8988T (cell line): ENCODE data around the gene PRDM12.

ENCODE experiments used
- DNase-seq: peaks from one replicate; pipeline ENCODE4 v3.0.0; 2011

The PRDM12 gene

DNA sequence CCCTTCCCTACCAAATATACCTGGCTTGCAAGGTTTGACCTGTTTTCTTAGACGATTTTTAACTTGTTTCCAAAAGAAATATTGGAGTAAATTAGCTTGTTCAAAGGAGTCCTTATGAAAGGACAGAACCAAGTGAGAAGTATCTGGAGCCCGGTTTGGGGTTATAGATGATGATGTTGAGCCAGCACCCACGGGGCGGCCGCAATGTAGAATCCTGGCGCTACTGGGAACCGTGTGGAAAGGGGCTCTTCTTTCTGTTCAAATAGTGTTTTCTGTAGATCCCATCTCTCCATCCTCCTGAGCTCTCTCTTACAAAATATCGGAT is 28.7 kb downstream of the PRDM12 start:
- no peak for DNase-seq

DNA sequence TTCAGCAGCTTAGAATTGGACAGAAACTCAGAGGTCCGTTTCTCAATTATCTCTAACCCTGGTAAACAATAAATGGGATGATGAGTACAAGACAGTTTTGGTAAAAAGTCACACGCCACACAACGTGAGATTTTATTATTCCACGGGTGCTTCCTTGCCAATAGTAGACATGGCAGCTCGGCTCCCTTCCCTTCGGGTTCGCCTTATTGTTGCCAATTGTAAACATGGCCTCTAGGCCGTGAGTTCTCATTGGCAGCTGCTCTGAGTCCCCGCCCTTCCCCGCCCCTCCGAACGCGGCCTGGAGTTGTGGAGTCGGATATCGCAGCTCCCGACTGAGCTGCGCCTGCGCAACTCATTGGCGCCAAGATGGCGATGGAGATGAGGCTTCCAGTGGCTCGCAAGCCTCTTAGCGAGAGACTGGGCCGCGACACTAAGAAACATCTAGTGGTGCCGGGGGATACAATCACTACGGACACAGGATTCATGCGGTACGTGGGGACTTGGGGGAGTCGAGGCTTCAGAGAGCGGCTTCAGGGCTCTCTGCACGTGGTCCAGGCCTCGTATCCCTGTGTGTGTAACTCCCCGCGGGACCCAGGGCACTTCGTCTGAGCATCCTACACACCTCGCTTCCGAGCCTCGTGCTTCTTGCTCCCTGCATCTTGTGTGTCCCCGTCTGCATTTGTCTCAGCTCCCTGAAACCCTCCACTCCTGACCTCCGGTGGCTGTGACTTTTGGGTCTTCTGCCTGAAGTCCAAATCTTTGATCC is 29.2 kb downstream of the PRDM12 start, which contains the start of gene EXOSC2:
Gene EXOSC2, plus strand, starts transcription at position 355 of the 766 bp plus-strand sequence. Its CDS starts 12 bp downstream, at position 367.
- peak; percentile 88 for DNase-seq

DNA sequence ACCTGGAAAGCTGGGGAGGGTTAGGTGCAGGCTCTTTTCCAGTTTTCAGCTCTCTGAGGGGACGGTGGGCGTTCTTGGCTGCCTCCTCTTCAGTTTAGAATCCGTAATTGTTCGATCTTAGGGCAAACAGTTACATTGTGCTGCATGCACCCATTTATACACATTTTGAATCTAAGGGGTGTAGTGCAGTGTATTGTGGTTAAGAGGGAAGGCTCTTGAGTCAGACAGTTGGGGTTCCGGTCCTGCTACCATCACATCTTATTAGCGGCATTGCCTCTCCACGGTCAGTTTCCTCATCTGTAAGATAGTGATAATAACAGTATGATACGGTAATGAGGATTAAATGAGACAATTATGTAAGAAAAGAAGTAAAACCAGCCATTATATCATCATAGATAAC is 29.8 kb downstream of the PRDM12 start:
- DNase-seq: no peak

DNA sequence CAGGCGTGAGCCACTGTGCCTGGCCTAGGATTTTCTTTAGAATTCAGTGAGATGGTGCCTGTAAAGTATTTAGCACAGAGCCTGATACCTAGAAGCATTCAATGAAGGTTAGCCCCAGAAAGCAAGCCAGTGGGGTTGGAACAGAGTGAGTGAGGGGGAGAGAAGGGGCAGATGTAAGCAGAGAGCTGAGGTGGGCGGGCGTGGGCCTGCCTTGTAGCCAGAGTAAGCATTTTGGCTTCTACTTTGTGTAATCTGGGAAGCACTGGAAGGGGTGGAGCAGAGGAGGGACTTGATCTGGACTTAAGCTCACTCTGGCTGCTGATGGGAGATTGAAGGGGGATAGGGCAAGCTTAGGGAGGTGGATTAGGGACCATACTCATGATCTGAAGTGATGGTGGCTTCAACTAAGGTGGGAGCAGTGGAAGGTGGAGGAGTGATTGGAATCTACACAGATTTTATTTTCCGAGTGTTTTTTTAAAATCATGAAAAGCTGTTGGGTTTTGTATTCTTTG is 31.8 kb downstream of the PRDM12 start:
- no peak for DNase-seq

DNA sequence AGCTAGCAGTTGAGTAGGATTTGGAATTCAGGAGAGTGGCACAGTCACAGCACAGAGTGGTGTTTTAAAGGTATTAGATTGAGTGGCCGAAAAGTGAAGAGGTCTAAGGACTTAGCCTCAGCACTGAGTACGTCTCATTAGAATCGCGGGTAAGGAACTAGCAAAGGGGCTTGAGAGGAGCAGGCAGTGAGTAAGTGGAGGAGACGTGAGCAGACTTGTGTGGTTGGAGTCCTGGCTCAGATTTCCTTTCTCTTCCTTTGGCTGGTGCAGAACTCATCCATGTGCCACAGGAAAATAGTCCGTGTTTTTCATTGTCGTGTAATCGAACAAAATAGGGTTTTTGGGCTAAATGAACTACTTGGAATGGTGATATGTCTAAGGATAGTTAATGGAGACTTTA is 32.6 kb downstream of the PRDM12 start:
- no peak for DNase-seq

DNA sequence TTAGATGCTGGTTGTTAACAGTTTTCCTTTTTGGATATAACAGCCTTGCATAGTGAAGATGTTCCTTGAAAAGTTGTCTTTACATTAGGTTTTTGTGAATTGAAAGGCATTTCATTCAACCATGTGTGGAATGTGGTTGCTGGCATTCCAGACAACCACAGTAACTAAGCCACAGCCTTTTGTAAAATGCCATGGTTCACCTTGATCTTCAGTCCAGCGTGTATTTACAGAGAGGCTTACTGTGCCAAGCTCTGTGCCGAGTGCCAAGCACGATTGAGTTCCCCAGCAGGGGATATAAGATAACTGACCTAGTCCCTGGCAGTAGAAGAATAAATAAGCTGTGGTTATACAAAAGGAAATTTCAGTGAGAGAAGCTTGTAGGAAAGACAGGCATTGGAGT is 34.1 kb downstream of the PRDM12 start:
- no peak for DNase-seq

DNA sequence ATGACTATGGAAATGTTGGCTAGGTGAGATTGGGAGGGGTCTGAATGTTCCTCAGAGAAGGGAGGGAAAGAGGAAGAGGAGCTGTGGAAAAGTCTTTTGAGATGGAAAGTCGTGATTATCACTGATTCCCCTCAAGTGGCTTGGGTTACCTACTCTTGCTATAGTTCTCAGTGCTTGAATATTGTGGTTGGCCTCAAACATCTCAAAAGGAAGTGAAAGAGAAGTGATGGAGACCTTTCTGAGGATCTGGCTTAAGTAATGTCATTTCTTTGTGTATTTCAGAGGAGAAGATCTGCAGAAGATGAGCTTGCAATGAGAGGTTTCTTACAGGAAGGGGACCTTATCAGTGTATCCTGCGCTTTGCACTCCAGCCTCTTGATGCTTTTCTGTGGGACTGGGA is 34.7 kb downstream of the PRDM12 start:
- no peak for DNase-seq

DNA sequence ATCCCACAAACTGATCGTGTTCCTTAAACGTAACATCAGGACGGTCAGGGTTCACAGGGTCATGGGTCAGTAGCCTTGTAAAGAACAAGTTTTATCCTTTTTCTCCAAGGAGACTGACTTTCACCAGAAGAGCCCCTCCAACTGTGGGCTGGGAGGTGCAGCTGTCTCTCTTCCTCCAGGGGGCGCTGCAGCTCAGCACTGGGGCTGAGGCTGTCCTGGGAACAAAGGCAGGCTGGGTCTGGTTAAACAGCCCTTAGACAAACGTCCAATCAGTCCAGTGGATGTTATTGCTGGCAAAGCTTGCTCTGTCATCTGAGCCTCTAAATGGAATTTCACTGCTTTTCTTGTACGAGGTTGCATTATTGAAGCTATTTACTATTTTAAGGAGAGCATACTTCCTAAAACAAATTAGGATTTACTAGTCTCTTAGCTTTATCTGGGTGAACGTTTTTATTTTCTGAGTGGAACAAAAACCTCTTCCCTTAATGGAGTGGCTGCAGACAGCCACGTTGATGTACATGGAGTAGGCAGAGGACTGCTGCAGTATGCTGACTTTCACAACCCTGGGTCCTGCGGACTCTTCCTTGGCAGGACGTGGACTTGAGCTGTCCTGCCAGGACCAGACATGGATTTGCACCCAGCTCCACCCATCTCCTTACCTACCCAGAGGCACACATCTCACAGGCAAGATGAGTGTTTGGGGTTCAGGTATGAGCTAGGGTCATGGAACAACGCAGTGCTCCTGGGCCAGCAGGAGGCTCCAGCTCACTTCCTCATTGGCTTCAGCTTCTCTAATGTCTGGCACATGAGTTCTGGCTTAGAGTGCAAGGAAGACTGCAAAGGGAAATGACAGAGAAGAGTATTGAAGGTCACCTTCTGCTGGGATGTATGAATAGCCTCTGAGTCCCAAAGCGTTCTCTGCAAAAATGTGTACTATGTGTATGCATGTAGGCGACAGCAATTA is 36.9 kb downstream of the PRDM12 start:
- no peak for DNase-seq

DNA sequence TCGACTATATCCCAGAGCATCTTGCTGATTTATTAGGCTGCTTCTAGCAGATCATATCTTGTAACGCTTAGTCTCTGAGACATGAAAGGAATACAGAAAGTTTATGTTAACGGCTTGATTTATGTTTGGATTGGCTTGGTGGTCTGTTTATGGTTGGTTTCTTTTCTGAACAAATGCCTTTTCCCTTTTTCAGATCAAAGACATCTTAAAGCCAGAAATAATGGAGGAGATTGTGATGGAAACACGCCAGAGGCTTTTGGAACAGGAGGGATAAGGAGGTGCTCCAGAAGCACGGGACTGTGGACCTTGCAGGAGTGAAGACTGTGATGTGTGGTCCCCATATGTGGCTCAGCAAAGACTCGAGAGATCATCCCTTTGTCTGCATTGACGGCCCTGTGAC is 39.1 kb downstream of the PRDM12 start:
- DNase-seq: no peak

DNA sequence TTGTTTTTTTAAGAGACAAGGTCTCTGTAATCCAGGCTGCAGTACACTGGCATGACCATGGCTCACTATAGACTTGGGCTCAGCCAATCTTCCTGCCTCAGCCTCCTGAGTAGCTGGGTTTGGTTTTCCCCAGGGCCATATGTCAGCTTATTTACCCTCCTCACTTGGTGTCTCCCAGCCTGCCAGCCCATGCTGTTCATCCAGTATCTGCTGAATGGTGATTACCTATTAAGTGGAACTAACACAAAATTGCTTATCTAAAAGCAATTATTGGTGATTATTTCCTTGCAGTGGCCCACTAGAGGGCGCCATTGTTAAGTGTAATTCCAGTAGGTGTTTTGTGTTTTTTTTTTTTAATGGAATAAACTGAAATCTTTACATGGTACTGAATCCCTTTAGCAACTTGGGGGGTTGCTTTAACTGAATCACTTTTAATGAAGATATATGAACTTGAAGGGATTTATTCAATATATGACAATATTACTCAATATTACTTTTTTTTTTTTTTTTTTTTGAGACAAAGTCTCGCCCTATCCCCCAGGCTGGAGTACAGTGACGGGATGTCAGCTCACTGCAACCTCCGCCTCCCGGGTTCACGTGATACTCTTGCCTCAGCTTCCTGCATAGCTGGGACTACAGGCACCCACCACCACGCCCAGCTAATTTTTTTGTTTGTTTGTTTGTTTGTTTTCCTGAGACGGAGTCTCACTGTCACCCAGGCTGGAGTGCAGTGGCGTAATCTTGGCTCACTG is 43.0 kb downstream of the PRDM12 start:
- no peak for DNase-seq

DNA sequence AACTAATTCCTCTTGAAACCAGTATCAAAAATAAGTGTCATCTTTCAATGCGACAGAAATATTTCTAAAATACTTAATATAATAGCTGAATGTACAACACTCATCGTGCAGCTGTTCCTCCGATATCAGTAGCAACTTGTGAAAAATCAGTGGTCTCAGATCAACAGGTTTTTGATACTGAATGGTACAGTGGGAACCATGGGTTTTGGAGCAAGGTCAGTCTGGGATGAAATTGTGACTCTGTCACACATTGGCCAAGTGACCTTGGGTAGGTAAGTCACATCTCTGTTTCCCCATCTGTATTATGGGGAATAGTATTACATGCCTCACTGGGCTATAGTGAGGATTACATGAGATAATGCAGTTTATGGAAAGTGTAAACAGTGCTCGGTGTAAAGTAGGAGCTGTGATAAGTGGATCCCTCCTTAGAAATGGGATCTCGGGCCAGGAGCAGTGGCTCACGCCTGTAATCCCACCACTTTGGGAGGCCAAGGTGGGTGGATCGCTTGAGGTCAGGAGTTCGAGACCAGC is 46.5 kb downstream of the PRDM12 start:
- no peak for DNase-seq

DNA sequence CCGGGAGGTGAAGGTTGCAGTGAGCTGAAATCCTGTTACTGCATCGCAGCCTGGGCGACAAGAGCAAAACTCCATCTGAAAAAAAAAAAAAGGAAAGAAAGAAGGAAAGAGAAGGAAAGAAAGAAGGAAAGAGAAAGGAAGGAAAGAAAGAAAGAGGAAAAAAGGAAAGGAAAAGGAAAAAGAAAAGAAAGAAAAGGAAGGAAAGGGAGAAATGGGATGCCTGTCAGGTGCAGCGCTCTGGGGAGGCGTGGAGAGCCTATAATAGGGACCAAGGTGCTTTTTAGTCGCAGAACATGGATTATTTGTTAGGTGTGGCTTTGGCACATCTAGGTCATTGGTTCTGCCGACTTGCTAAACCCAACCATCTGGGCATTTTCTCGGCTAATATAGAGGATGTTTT is 47.1 kb downstream of the PRDM12 start:
- DNase-seq: no peak

DNA sequence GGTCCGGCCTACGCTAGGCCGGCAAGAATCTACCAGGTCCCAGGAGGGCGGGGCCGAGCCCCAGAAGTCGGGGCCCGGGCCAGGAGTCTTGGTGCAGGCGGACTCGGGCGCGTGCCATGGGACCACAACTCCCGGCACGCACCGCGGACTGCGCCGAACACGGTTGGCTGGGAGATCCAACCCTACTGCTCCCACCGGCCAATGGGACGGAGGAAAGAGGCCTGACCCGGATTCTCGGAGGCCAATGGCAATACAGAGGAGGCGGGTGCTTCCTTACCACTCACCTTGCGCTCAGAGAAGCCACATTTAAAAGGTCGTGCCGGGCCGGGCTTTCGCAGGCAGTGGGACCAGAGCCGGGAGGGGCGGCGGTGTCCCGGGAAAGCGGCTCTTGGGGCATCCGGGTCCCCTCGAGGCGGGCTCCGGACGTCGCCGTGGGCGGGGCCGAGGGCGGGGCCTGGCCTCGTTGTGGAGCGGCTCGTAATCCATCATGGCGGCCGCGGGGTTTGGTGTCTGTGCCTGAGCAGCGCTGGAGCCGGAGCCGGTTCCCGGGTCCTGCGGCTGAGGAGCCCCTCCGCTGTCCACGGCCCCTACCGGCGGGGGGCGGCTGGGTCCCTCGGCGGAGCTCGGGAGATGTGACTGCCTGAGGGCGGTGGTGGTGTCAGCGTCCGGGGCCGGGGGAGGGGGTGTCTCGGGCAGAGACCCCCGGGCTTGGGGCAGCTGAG is 48.3 kb downstream of the PRDM12 start:
- DNase-seq: peak; percentile 90

DNA sequence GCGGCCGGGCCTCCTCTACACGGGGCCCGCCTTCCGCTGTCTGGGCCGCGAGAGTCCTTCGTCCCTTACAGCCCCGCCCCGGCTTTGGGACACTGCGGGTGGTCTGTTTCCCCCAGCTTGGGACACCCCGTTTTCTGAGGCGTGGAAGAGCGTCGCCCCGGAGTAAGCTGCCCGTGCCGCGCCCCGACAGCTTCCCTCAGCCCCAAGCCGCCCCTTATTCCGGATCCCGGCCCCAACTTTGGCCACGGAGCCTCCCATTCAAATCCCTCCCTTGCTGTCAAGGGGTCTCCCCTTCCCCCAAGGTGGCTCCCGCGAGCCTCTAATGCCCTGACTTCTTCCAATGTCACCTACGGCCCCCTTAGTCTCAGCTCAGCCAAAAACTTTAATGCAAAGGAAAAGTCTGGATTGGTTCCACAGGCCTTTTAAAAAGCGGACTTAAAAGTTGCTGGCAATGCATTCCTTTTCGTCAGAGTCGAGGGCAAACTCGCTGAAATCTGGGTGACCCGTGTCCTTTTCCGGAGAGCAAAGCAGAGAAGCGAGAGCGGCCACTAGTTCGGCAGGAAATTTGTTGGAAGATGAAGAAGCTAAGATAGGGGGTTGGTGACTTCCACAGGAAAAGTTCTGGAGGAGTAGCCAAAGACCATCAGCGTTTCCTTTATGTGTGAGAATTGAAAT is 49.0 kb downstream of the PRDM12 start:
- DNase-seq: no peak

DNA sequence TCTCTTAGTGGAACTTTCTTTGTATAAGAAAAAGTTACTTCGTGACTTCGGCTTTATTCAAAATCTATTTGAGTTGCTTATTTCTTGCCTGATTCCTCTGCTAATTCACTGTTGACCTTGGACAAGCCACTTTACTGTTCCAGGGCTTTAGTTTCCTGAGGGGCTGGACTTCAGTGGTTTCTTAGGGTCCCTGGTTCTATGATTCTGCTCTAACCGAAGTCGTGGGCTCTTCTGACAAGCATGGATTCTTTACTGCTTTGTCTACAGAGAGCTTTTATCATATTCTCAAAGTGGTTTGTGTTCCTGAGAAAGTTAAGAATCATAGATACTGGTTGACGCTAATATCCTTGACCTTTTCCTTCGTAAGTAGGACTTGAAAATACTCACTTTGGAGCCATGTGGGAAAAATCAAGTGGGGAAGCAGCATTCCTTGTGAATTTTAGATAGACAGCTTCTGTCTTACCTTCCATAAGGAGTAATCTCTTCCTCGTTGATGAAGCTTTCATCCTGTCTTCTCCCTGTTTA is 50.3 kb downstream of the PRDM12 start:
- no peak for DNase-seq

DNA sequence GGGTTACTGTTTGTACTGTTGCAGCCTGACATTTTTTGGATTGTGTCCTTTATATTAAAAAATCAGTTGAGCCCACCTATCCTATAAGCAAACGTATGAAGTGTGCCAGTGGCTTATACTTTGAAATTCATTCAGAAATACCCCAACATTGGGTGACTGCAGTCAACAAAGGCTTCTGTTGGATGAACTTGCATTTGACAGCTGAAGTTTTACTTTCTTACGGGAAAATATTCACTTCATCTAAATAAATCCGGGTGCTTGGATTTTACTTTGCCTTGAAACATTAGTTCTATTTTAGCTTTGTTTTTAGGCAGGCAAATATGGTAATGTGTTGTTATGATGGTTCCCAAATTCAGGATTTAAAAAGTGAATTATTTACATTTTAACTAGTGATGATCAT is 50.9 kb downstream of the PRDM12 start:
- no peak for DNase-seq

DNA sequence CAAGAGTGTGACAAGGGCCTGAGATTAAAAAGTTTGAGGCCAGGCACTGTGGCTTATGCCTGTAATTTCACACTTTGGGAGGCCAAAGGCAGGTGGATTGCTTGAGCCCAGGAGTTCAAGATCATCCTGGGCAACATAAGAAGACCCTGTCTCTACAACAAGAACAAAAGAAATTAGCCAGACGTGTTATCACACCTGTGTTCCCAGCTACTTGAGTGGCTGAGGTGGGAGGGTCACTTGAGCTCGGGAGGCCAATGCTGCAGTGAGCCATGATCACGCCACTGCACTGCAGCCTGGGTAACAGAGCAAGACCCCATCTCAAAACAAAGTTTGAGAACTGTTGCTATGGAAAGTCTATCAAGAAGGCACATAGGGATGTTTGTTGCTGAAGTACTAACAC is 54.2 kb downstream of the PRDM12 start:
- no peak for DNase-seq

DNA sequence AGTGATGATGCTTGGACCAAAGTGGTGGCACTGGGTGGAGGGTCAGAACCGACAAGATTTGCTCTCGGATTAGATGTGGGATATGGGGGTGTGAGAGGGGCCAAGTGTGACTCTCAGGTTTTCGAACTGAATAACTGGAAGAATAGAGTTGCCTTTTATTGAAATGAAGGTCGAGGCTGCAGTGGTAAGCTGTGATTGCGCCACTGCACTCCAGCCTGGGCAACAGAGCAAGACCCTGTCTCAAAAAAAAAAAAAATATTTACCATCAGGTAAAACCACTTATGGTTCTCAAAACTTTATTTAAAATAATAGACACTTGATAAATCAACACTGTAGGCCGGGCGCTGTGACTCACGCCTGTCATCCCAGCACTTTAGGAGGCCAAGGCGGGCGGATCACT is 56.4 kb downstream of the PRDM12 start:
- no peak for DNase-seq

DNA sequence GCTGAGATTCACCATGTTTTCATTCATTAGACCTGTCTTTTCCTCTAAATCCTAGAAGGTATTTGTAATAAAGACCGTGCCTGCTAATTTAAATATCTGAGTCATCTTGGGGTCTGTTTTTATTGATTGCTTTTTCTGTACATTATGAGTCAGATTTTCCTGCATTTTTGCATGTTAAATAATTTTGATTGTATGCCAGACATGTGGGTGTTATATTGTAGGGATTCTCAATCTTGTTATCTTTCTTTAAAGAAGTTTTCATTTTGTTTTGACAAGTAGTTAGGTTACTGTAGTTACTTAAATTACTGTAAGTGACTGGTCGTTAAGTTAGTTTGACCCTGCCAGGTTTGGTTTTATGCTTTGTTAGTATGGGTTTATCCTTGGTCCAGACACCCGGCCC is 64.3 kb downstream of the PRDM12 start:
- DNase-seq: no peak

DNA sequence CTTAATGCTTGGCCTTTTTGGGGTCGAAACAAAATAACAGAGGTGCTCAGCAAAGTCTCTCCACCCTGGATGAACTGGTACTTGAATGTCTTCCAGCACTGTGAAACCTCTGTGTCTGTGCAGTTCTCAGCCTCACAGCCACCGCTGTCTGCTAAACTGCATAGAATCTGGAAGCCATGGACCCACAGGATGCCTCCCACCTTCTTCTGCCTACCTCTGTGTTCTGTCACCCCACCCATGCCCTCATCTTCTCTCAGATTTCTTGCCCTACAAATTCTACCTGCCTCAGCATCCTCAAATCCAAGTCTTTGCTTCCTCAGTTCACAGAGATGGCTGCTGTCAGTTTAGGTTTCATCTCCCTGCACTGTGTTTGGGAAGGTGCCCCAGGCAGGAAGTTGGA is 64.8 kb downstream of the PRDM12 start:
- no peak for DNase-seq

DNA sequence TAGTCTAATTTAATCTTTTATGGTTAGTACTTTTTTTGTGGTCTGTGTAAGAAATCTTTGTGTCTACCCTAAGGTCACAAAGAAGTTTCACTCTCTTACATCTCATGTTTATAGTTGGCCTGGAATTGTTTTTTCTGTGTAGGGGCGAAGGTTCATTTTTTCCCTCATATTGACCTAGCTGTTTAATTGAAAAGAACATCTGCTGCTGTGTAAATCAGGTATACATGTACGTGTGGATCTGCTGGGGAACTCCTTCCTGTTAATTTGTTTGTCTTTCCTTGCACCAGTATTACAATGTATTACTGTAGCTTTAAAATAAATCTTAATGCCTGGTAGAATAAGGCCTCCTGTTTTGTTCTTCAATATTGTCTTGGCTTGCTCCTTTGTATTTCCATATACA is 67.0 kb downstream of the PRDM12 start:
- DNase-seq: no peak
